ENCODE results near the gene HEATR5A.
A peak's percentile ranks its signal among the peaks of the same experiment; 100 is the strongest.
"Not testable (repeated sequence)": the region's sequence is repeated elsewhere in the genome, so short reads cannot be mapped to it uniquely, and the experiment has no call there.

The HEATR5A gene

GRCh38 chr14:31420319-31421111, at the start of gene HEATR5A:
TSS of gene HEATR5A (minus strand) at chr14:31420550. CDS start at chr14:31402975, 17,575 bp downstream.
- peak; percentile 84 for DNase-seq (ENCODE audit: low read depth)

- no peak for DNase-seq (ENCODE audit: low read depth)
These were observed 46.2 kb upstream of the HEATR5A start for GRCh38 chr14:31466554-31466953.

GRCh38 chr14:31465111-31465510, 44.8 kb upstream of the HEATR5A start:
- DNase-seq (ENCODE audit: low read depth): no peak

GRCh38 chr14:31462450-31462849, 42.1 kb upstream of the HEATR5A start:
- DNase-seq (ENCODE audit: low read depth): not testable (repeated sequence)

GRCh38 chr14:31461545-31461944, 41.2 kb upstream of the HEATR5A start:
- DNase-seq (ENCODE audit: low read depth): no peak

GRCh38 chr14:31457665-31458659, 37.6 kb upstream of the HEATR5A start:
- DNase-seq (ENCODE audit: low read depth): no peak

- DNase-seq (ENCODE audit: low read depth): peak; percentile 87
These were observed 36.7 kb upstream of the HEATR5A start, which contains the start of gene DTD2 for GRCh38 chr14:31456841-31457664. TSS of gene DTD2 (minus strand) at chr14:31457506. CDS start at chr14:31457393, 113 bp downstream.

- DNase-seq (ENCODE audit: low read depth): no peak
These were observed 29.7 kb upstream of the HEATR5A start for GRCh38 chr14:31449971-31450610.

GRCh38 chr14:31449136-31449535, 28.8 kb upstream of the HEATR5A start:
- no peak for DNase-seq (ENCODE audit: low read depth)

GRCh38 chr14:31445703-31446102, 25.4 kb upstream of the HEATR5A start:
- DNase-seq (ENCODE audit: low read depth): no peak

- no peak for DNase-seq (ENCODE audit: low read depth)
These were observed 21.9 kb upstream of the HEATR5A start for GRCh38 chr14:31442284-31442683.

- DNase-seq (ENCODE audit: low read depth): no peak
These were observed 21.1 kb upstream of the HEATR5A start for GRCh38 chr14:31441273-31442111.

- no peak for DNase-seq (ENCODE audit: low read depth)
These were observed 19.9 kb upstream of the HEATR5A start for GRCh38 chr14:31440280-31440679.

- no peak for DNase-seq (ENCODE audit: low read depth)
These were observed 19.2 kb upstream of the HEATR5A start for GRCh38 chr14:31439561-31439960.

GRCh38 chr14:31437045-31437691, 16.8 kb upstream of the HEATR5A start:
- DNase-seq (ENCODE audit: low read depth): not testable (repeated sequence)

GRCh38 chr14:31435276-31435675, 14.9 kb upstream of the HEATR5A start:
- DNase-seq (ENCODE audit: low read depth): no peak

GRCh38 chr14:31430634-31431264, 10.4 kb upstream of the HEATR5A start:
- no peak for DNase-seq (ENCODE audit: low read depth)

- no peak for DNase-seq (ENCODE audit: low read depth)
These were observed 9.4 kb upstream of the HEATR5A start for GRCh38 chr14:31429791-31430190.

GRCh38 chr14:31428011-31428410, 7.7 kb upstream of the HEATR5A start:
- no peak for DNase-seq (ENCODE audit: low read depth)
